GM18507 (cell line): Measurements from ENCODE around the gene PPFIA4.

Source experiments
- DNase-seq: peaks from one replicate; pipeline ENCODE4 v3.0.0; 2011; ENCODE audit warnings: low read depth; ENCODE audit not compliant: insufficient read length; ENCODE audit errors: extremely low spot score
- FAIRE-seq: peaks from 2 replicates; lab custom pipeline; 2011; peaks lifted over from hg19 to GRCh38; lab: Jason Lieb, UNC

The PPFIA4 gene

DNA sequence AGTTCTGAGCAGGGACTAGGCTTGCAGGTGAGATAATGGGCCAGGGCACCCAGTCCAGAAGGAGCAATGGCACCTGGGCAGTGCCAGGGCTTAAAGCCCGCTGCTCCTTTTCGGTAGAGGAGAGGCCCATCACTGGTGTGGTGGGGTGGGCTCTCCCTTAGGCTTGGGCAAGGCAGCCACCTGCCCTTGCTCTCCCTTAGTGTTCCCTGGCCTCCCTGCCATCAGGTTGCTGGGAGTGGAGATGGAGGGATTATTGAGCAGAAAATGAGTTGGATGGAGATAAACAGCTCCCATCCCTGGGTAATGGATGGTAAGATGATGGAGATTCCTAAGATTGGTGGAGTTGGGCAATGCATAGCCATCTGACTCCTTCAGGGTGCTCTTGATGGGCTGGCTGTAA lies 51.7 kb downstream of the PPFIA4 start:
- DNase-seq (no peak), FAIRE-seq (no peak)

DNA sequence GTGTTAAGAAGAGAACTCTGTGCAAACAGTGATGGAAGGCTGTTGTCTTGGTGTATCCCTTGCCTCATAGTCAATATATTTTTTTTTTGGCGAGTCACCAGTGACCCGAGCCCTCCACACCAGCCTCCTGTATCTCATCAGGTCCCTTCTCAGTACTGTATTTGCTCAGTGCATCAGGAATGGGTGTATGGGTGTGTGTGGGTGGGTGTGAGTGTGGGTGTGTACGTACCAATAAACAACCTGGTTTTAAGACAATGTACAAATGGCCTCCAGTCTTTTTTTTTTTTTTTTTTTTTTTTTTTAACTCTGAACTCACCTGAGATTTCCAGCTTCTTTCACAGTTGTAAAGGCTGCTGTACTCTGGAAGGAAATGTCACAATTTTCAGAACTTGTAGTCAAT lies 52.2 kb downstream of the PPFIA4 start:
- no peak for DNase-seq
- FAIRE-seq, result no peak

DNA sequence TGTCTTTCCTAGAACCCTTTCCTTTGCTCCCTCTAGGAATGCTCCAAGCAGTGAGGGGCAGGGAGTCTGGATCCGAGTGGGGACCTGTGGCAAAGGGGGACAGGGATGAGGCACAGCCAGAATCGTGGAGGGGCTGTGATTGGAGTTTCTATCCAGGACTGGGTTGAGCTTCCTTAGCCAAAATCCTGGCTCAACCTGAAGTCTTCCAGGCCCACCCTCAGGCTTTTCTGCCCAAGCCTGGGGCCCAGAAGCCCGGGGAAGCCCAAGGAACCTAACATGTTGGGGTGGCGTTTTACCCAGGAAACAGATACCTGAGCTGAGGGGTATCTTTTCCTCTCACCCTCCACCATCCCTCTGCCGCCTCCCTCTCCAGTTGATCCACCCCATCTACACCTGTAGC lies 54.2 kb downstream of the PPFIA4 start:
- FAIRE-seq (no peak), DNase-seq (no peak)

DNA sequence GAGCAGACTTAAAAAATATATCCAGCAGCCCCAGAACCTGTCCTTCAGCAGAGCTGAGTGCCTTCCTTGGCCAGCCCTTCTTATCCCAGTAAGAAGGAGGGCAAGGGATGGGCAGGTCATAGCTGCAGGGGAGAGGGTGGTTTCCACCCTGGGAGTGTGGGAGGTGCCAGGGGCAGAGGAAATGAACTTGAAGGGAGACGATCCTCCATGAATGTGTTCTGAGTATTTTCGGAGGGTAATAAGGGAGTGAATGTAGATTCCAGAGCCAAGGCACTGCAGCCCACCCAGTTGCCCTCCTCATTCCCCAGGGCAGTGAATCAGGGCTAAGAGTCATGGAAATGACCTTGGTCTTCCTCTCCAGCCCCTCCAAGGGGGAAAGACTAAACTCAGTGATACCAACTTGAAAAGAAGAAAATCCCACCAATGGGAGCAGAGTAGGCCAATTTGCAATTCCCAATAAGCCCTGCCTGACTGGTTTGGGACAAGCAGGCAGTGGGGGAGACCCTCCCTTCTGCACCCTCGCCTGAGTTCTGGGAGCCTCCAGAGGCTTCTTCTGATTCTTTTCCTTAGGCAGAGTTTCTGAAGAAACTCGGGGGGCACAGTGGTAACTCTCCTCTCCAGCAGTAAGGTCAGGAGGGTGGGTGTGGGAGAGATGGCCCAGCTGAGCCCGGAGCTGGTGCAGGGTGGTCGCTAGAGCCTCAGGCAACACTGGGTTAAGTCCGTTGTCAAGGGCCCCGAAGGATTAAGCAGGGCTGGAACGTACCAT lies 55.4 kb downstream of the PPFIA4 start:
- DNase-seq (no peak), FAIRE-seq (no peak)

DNA sequence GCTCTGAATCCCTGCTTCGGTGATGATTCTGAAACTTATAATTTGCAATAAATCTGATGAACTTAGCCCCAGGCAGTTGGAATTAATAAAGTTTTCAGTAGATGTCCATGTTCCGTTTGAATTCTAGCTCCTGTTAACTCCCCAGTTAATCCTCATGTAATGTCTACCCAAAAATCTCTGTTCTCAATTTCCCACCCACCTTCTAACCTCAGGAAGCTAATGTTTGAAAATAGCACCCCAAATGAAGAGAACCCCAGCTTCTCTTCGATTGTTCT lies 55.9 kb downstream of the PPFIA4 start:
- DNase-seq, result no peak
- FAIRE-seq, result no peak

DNA sequence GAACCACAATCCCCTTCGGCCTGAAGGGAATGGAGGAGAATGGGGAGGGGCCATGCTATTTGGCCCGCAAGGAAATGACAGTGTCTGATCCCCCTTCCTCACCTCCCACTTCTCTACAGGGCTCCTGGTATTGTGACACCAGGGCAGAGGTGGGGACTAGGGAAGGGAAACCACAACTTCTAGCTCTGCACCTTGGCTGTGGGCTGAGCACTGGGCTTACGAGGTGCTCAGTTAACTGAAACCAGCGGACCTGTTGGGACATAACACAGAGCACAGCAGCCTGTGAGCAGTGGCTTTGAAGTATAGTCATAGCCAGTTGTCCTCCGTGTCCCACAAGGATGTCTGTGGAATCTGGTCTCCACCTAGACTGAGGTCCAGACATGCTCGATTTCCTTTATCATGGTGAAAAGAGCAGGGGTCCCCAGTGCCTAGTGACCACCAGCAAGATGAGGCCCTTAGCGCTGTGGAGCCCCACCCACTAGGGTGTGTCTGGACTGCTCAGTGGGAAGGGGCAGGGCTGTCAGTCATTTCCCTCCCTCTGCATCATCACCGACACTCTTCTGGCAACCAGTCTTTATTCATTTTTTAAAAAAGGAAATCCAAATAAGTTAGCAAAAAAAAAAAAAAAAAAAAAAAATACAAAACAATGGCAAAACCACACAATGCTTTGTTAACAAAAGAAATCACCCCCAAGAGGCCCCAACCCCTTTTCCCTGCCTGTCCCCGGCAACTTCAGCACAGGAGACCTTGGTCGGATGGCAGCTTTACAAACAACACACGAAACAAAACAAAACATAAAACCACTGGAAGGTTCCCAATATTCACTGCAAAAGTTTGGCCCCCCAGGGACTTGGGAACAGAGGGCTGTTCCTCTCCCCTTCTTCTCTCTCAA lies 56.5 kb downstream of the PPFIA4 start:
- no peak for DNase-seq
- FAIRE-seq, result no peak

DNA sequence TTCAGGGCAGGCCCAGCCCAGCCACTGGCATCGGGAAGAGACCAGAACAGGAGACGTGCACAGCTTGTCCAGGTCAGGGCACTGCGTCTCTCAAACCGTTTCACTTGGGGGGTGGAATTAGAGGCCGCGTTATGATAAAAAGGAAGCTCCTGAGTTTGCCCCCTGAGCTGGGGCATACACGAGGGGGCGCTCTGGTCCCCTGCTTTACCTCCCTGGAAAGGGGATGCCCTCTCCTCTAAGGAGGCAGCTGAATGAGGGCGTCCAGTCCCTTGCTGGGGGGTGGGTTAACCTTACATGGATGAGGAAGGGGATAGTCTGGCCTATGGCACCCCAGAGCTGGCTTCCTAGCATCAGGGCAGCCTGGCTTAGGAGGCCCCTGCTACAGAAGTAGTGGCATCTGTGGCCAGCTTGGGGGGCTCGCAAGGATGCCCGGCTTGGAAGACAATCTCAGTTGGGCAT lies 57.2 kb downstream of the PPFIA4 start:
- FAIRE-seq, result no peak
- no peak for DNase-seq

DNA sequence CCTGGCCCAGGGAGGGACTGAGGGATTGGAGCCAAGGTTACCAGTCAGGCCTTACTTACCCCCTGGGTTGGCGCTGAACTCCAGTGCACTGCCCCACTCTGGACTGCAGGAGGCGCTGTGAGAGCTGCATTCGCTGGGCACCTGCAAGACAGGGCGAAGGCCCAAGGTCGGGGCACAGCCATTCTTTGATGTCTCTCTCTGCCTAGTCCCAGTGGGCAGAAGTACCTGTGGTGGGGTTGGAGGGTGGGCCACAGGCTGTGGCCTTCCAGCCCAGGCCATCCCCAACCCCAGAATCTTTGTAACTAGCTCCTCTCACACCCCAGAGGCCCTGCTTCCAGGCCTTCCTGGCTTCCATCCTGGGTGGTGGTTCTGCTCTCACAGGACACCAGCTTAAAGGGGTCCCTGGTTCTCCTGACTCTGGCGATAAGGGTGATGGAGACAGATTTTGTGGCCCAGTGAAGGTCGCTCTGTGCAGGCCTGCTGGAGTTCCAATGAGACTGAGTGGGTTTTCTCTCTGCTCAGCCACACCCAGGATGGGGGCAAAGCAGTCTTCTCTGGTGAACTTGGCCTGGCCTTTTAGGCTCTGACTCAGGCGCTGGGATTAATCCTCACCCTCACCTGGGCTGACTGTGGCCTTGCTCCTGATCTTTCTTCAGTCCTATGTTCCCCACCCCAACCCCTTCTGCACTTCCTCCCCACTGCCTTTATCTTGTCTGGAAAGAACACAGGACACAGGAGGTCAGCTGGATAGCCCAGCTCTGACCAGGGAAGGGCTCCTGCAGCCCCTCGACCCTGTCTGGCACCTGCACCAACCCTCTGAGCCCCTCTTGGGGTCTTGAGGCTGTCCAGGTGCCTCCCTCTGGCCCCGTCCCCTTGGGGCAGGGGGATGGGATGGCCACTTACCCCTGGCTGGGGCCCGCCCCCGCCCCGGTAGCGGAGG lies 58.6 kb downstream of the PPFIA4 start:
- FAIRE-seq (no peak), DNase-seq (no peak)

DNA sequence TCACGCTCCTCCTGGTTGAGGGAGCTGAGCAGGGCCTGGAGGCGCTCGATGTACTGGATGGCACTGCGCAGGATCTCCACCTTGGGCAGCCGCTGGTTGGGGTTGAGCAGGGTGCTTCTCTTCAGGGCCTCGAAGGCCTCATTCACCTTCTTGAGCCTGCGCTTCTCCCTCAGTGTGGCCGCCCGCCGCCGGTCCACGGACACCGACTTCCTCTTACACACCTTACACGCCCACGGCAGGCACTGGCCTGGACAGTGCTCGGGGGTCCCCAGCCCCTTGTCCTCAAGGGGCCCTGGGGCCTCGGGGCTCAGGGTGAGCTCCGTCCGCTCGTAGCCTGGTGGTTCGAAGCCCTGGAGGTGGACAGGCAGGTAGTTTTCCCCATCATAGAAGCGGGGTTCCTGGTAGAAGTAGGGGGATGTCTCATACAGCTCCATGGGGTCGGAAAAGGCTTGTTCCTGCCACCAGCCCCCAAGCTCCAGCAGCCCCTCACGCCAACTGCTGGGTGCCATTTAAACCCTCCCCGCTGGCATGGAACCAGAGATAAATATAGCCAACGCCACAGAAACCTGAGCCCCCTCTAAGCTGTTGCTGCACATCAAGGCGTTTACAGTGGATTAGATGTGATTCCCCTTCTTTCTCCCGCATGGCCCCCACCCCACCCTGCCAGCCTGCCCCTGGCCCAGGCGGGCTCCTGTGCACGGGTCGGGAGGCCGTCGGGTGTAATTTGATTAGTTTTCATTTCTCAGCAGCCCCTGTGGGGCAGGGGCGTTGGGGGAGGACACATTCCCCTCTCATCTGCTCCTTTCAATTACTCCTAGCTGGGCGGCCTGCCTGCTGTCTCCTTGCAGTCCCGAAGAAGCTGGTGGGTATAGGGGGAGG lies 59.5 kb downstream of the PPFIA4 start, which contains the start of gene MYOG:
Gene MYOG (minus strand): TSS at position 485 of the 879 bp plus-strand sequence. CDS start 51 bp downstream, at position 434.
- DNase-seq, result no peak
- FAIRE-seq, result no peak

DNA sequence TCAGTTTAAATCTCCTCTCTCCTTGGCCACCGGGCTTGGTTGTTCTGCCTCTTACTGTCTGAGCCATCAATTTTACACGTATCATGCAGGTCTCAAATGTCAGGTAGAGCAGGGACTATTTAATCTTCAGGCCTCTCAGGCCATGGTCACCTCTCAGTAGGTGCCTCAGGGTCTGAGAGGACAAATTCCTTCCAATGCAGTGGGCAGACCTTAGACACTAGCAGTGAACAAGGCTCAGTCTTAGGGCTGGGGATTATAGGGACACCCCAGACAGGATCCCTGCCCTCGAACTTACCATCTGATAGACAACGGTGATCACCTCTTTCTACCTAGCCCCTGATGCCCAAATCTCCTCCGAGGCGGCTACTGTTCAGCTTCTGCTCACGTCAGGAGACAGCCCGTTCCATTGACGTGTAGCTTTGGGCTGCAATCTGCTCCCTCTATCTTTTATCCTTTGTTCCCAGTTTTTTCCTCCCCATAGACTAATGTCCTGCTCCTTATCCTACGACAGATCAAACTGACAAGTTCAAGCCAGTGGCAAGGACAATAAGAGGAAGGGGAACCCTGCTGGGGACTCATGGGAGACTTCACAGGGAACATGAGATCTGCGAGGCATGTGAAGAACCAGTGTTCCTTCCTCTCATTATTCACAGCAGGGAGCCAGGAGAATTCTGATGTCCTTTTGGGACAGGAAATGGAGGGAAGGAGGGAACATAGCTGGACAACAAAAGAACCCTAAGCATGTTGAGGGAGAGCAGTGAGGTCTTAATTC lies 60.9 kb downstream of the PPFIA4 start:
- FAIRE-seq (no peak), DNase-seq (no peak)

DNA sequence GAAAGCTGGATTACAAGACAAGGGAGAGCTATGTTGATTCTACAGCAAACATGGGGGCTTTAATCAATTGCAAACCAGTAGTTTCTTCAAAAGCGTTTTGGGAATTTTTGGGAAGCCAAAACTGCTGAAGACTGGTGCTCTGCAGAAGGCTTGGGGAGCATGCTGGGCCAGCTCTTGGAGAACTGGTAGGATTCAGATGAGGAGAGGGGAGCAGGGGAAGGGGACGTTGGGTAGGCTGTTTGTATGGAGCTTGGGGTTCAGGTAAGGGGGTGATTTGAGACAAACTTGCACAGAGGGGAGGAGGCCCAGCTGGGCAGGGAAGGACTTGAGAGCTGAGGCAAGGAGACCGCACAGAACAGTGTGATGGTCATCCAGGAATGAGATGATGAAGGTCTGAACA lies 62.1 kb downstream of the PPFIA4 start:
- no peak for FAIRE-seq
- no peak for DNase-seq

DNA sequence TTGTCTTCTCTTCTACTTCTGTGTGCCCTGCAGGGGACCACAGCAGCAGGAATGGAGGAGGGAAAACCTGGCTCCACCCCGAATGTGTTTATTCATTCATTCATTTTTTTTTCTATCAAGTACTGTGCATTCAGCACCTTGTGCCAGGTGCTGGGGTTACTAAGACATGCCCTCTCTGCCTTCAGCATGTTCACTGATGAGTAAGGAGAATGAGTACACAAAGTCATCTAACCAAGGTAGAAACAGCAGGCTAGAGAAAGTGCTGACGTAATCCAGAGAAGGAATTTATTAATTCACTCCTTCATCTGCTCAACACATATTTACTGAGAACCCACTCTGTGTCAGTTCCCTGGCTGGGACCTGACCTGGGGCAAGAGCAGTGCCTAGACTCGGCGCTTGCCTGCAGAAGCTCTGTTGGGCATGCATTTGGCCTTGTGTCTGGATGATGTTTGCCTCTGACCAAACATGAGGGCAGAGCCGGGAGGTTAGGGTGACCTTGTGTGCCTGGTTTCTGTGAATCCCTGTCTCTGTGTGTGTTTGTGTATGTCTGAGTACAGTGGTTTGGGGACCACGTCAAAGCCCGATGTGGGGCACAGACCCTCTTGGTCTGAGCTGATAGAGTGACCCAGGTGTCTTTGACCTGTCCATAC lies 62.8 kb downstream of the PPFIA4 start:
- FAIRE-seq (no peak), DNase-seq (no peak)

DNA sequence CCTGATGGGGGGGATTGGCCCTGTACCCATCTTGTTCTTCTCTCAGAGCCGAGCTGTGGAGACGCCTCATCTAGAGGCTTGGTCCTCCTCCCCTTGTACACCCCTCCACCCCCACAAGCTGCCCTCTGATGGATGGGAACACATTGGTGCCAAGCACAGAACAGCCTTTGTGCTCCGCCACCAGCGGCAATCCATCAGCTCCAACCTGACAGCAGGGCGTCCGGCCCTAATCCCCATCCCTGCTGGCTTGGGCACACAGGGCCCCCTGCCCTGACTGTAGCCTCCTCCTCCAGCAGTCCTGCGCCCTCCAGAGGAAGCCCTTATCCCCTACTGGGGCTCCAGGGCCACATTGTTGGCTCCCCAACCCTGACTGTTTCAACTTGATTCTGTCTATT lies 63.4 kb downstream of the PPFIA4 start:
- FAIRE-seq, result no peak

DNA sequence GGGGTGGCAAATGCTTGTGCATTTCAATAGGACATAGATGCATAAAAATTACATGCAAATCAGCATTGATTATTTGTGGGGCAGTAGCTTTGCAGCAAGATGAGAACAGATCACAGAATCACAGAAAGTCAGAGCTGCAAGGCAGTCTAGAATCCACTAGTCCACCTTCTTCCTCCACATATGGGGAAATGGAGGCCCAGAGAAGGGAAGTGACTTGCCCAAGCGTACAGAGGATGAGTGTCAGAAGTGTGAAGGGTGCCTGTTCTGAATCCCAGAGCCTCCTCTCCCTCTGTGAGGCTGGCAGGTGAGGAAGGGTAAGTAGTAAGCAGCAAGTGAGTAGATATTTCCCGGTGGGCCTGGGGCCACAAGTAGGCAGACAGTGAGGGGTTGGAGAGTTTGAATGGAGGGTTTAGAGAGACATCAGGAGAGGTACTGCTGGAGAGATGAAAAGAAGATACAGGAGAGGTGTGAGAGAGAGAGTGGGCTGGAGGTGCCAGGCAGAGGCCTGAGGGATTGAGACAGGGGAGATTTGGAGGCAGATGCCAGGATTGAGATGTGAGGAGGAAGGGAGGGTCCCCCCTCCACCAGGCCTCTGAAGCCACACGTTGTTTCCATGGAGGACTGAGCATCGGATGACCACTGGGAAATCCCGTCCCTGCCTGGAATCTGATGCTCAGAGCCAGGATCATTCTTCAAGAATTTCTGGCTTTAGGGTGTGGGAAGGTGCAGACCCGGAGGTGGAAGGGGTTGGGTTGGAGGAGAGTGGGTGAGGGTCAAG lies 64.3 kb downstream of the PPFIA4 start:
- FAIRE-seq (no peak), DNase-seq (no peak)

More for the DNA sequence above, 63.4 kb downstream of the PPFIA4 start:
- no peak for DNase-seq

DNA sequence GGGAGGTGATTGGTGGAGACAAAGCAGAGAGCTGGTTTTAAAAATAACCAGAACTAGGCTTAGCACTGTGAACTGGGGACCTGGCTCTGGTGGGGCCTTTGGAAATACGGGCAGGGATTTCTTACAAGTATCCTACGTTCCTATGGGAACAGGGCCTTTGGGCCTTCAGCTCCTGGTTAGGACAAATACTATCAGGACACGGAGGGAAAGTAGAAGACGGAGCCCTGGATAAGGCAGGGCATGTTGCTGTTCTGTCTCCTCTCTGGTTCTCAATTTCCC lies 64.8 kb downstream of the PPFIA4 start:
- FAIRE-seq, result no peak
- DNase-seq, result no peak

DNA sequence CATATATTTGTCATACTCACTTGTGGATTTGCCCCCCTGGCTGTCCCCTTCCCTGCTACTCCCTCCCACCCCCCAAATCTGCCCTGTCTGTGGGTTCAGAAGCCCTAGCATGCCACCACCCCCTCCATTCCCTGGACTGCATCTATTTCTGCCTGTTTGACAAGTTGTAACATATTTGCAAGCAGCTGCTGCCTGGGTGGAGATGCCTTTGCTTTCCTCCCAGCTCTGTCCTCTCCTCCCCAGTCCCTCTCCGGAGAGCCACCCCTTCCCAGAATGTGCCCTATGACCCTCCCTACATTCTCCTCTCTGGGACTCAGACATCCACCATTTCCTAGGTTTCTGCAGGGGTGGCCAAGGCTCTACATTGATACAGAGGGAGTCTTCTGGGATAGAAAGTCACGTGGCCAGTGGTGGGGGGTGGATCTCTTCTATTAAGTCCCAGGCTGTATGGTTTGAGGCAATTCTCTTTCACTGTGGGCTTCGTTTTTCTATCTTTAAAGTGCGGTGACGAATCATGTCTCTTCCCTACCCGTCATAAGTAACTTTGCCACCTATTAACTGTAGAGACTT lies 65.6 kb downstream of the PPFIA4 start:
- DNase-seq (no peak), FAIRE-seq (no peak)
